A673 (cell line): ENCODE measurements around the gene PCDH10.

Experiments used
- EZH2 ChIP-seq: fragments of 200-600 bp; sonication (generic); IDR thresholded peaks from 2 replicates; pipeline ENCODE4 v1.6.1; 2017; ENCODE audit warnings: borderline replicate concordance, low read depth, mild to moderate bottlenecking, mixed read lengths, antibody characterized with exemption, low read length; ENCODE audit not compliant: poor library complexity, severe bottlenecking
- TF ChIP-seq, protein P1 (sequence below): fragments of 300-800, 200-600 bp; sonication (generic); conservative IDR thresholded peaks from 2 replicates; pipeline ENCODE4 v1.5.1; 2017; ENCODE audit warnings: low read depth, mild to moderate bottlenecking, antibody characterized with exemption, low read length, moderate library complexity, mixed read lengths

DNA sequence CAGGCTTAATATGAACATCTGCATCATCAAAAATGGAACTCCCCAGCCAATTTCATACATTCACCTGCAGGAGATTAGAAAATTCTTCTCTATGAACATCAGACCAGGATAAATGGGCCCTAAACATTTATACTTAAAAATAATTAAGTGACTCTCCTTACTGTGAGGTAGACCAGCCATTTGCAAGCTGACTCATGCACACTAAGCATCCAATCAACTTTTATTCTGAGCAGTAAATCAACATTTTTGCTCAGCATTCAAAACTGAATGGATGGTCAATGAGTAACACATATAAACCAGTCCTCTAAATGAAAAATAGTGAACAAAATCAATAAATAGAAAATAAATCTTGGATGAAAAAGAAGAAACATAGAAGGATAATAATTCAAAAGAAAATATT is 19.9 kb upstream of the PCDH10 start:
- TF ChIP-seq, protein P1, sequence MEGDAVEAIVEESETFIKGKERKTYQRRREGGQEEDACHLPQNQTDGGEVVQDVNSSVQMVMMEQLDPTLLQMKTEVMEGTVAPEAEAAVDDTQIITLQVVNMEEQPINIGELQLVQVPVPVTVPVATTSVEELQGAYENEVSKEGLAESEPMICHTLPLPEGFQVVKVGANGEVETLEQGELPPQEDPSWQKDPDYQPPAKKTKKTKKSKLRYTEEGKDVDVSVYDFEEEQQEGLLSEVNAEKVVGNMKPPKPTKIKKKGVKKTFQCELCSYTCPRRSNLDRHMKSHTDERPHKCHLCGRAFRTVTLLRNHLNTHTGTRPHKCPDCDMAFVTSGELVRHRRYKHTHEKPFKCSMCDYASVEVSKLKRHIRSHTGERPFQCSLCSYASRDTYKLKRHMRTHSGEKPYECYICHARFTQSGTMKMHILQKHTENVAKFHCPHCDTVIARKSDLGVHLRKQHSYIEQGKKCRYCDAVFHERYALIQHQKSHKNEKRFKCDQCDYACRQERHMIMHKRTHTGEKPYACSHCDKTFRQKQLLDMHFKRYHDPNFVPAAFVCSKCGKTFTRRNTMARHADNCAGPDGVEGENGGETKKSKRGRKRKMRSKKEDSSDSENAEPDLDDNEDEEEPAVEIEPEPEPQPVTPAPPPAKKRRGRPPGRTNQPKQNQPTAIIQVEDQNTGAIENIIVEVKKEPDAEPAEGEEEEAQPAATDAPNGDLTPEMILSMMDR: no peak
- no peak for TF ChIP-seq EZH2
